ENCODE measurements around the gene RRP12.

RRP12 gene

DNA sequence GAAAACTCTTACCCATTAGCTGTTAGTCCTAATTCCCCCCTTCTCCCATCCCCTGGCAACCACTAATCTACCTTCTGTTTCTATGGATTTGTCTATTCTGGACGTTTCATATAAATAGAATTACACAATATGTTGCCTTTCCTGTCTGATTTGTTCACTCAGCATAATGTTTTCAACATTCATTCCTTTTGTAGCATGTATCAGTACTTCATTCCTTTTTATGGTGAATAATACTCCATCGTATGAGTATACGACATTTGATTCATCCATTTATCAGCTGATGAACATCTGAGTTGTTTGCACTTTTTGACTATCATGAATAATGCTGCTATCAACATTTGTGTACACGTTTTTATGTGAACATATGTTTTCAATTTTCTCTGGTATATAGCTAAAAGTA, 86.5 kb downstream of the RRP12 start:
- Histone ChIP-seq H3K9ac (no peak overlapping the region), H3K4me1 (ENCODE audit: low read depth, poor library complexity, severe bottlenecking) (peaks cover 10% of the 10 kb centered on the region), H2AFZ (ENCODE audit: low read depth) (no peak overlapping the region), H3K27ac (no peak overlapping the region), H3K27me3 (ENCODE audit: insufficient read depth, low read depth) (no peaks in the 10 kb centered on the region), H4K20me1 (ENCODE audit: insufficient read depth) (no peaks in the 10 kb centered on the region), H3K79me2 (ENCODE audit: insufficient read depth, low read depth) (no peaks in the 10 kb centered on the region), H3K36me3 (ENCODE audit: insufficient read depth) (no peaks in the 10 kb centered on the region), H3K4me3 (IDR thresholded peaks at IDR 0.05; ENCODE audit: insufficient read depth, low read depth, low read length) (no peak overlapping the region), H3K4me2 (no peak overlapping the region)
- TF ChIP-seq, protein P1, sequence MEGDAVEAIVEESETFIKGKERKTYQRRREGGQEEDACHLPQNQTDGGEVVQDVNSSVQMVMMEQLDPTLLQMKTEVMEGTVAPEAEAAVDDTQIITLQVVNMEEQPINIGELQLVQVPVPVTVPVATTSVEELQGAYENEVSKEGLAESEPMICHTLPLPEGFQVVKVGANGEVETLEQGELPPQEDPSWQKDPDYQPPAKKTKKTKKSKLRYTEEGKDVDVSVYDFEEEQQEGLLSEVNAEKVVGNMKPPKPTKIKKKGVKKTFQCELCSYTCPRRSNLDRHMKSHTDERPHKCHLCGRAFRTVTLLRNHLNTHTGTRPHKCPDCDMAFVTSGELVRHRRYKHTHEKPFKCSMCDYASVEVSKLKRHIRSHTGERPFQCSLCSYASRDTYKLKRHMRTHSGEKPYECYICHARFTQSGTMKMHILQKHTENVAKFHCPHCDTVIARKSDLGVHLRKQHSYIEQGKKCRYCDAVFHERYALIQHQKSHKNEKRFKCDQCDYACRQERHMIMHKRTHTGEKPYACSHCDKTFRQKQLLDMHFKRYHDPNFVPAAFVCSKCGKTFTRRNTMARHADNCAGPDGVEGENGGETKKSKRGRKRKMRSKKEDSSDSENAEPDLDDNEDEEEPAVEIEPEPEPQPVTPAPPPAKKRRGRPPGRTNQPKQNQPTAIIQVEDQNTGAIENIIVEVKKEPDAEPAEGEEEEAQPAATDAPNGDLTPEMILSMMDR (conservative IDR thresholded peaks at IDR 0.05; ENCODE audit: low read depth, low read length), result no peak

GRCh38 chr10:97312897-97313296, 88.2 kb downstream of the RRP12 start:
- Histone ChIP-seq H3K79me2 (ENCODE audit: insufficient read depth, low read depth) (no peaks in the 10 kb centered on the region), H3K36me3 (ENCODE audit: insufficient read depth) (no peaks in the 10 kb centered on the region), H2AFZ (ENCODE audit: low read depth) (no peak overlapping the region), H3K27ac (no peak overlapping the region), H4K20me1 (ENCODE audit: insufficient read depth) (no peaks in the 10 kb centered on the region), H3K4me3 (IDR thresholded peaks at IDR 0.05; ENCODE audit: insufficient read depth, low read depth, low read length) (no peak overlapping the region), H3K4me1 (ENCODE audit: low read depth, poor library complexity, severe bottlenecking) (peaks cover 10% of the 10 kb centered on the region), H3K9ac (no peak overlapping the region), H3K27me3 (ENCODE audit: insufficient read depth, low read depth) (no peaks in the 10 kb centered on the region), H3K4me2 (peak overlapping the region; percentile 33; the same call in 1 of the 2 replicates)
- TF ChIP-seq, protein P1 (conservative IDR thresholded peaks at IDR 0.05; ENCODE audit: low read depth, low read length), result no peak

- no peaks in the 10 kb centered on the region for H3K36me3 ChIP-seq (ENCODE audit: insufficient read depth)
- TF ChIP-seq, protein P1 (conservative IDR thresholded peaks at IDR 0.05; ENCODE audit: low read depth, low read length), result no peak
- H2AFZ ChIP-seq (ENCODE audit: low read depth), result no peak overlapping the region
- H3K79me2 ChIP-seq (ENCODE audit: insufficient read depth, low read depth), result no peaks in the 10 kb centered on the region
- no peak overlapping the region for H3K4me2 ChIP-seq
- no peaks in the 10 kb centered on the region for H4K20me1 ChIP-seq (ENCODE audit: insufficient read depth)
- no peaks in the 10 kb centered on the region for H3K27me3 ChIP-seq (ENCODE audit: insufficient read depth, low read depth)
- H3K4me1 ChIP-seq (ENCODE audit: low read depth, poor library complexity, severe bottlenecking), result peaks cover 10% of the 10 kb centered on the region
- no peak overlapping the region for H3K27ac ChIP-seq
- no peak overlapping the region for H3K4me3 ChIP-seq (IDR thresholded peaks at IDR 0.05; ENCODE audit: insufficient read depth, low read depth, low read length)
- H3K9ac ChIP-seq, result no peak overlapping the region
Observed at GRCh38 chr10:97311111-97311626, 90.0 kb downstream of the RRP12 start.

- Histone ChIP-seq H3K4me3 (IDR thresholded peaks at IDR 0.05; ENCODE audit: insufficient read depth, low read depth, low read length) (no peak overlapping the region), H3K4me2 (no peak overlapping the region), H3K36me3 (ENCODE audit: insufficient read depth) (no peaks in the 10 kb centered on the region), H2AFZ (ENCODE audit: low read depth) (no peak overlapping the region), H3K4me1 (ENCODE audit: low read depth, poor library complexity, severe bottlenecking) (peaks cover 6% of the 10 kb centered on the region), H3K79me2 (ENCODE audit: insufficient read depth, low read depth) (no peaks in the 10 kb centered on the region), H3K27me3 (ENCODE audit: insufficient read depth, low read depth) (no peaks in the 10 kb centered on the region), H4K20me1 (ENCODE audit: insufficient read depth) (no peaks in the 10 kb centered on the region), H3K27ac (no peak overlapping the region), H3K9ac (no peak overlapping the region)
- TF ChIP-seq, protein P1 (conservative IDR thresholded peaks at IDR 0.05; ENCODE audit: low read depth, low read length), result no peak
Observed at GRCh38 chr10:97307866-97308780, 93.0 kb downstream of the RRP12 start.
